ENCODE data around the gene LRRC61.
A peak's percentile ranks its signal among the peaks of the same experiment; 100 is the strongest.

The LRRC61 gene

DNA sequence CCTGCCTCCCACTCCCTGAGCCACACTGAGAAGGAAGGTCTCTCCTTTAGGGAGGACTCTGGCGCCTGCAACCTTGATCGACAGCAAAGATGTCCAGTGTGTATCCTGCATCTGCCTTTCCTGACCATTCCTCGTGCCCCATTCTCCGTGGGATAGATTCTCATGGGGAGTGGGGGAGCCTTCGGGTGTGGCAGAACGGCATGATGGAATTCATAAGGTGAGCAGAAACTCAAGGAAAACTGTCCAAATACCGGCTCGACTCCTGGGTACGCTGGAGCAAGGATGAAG, 18.9 kb downstream of the LRRC61 start:
- Histone ChIP-seq H3K4me3 (ENCODE audit: low read depth, low read length) (peak overlapping the region; percentile 42), H3K79me2 (no peaks in the 10 kb centered on the region), H3K27ac (peak overlapping the region; percentile 37), H3K36me3 (ENCODE audit: control insufficient read depth, insufficient read depth, low read length) (no peaks in the 10 kb centered on the region), H3K4me2 (ENCODE audit: low read length) (peak overlapping the region; percentile 62), H3K9ac (no peak overlapping the region), H3K27me3 (ENCODE audit: control insufficient read depth, insufficient read depth, low read length) (no peaks in the 10 kb centered on the region), H2AFZ (peak overlapping the region; percentile 72), H3K4me1 (peaks cover 14% of the 10 kb centered on the region), H3K9me3 (ENCODE audit: control insufficient read depth, low read length) (no peaks in the 10 kb centered on the region)
- TF ChIP-seq, protein P1, sequence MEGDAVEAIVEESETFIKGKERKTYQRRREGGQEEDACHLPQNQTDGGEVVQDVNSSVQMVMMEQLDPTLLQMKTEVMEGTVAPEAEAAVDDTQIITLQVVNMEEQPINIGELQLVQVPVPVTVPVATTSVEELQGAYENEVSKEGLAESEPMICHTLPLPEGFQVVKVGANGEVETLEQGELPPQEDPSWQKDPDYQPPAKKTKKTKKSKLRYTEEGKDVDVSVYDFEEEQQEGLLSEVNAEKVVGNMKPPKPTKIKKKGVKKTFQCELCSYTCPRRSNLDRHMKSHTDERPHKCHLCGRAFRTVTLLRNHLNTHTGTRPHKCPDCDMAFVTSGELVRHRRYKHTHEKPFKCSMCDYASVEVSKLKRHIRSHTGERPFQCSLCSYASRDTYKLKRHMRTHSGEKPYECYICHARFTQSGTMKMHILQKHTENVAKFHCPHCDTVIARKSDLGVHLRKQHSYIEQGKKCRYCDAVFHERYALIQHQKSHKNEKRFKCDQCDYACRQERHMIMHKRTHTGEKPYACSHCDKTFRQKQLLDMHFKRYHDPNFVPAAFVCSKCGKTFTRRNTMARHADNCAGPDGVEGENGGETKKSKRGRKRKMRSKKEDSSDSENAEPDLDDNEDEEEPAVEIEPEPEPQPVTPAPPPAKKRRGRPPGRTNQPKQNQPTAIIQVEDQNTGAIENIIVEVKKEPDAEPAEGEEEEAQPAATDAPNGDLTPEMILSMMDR (IDR thresholded peaks at IDR 0.05), result no peak

DNA sequence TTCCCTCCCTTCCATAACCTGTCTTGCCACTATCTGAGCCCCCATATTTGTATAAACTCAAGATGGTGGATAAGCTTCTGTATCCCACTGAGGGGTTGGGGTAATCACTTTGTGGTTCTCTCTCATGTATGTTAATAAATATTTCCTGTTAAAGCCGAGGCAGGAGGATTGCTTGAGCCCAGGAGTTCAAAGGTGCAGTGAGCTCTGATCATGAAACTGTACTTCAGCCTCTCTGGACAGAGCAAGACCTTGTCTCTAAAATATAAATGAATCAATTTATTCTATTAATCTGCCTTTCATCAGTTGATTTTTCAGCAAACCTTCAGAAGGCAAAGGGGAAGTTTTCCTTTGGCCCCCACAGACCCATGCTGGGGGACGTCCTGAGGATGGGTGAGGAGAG, 20.1 kb downstream of the LRRC61 start:
- peaks cover 14% of the 10 kb centered on the region for H3K4me1 ChIP-seq
- TF ChIP-seq, protein P1 (IDR thresholded peaks at IDR 0.05), result no peak
- H3K27me3 ChIP-seq (ENCODE audit: control insufficient read depth, insufficient read depth, low read length), result no peaks in the 10 kb centered on the region

DNA sequence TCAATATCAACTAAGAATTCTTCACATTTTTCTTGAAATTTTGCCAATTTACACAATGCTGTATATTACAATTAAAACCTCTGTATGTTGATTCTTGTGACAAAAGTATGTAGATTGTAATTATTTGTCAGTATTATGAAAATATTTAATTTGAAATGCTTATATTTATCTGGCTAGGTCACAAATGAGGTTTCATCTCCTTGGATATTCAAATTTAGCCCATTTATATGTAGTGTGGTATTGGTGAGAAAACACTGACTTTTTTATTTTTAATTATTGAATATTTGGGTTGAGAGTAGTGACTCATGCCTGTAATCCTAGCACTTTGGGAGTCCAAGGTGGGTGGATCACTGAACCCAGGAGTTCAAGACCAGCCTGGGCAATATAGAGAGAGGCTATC, 21.1 kb downstream of the LRRC61 start:
- Histone ChIP-seq H3K9me3 (ENCODE audit: control insufficient read depth, low read length) (no peaks in the 10 kb centered on the region), H3K9ac (no peak overlapping the region), H2AFZ (no peak overlapping the region), H3K4me1 (peaks cover 10% of the 10 kb centered on the region), H3K36me3 (ENCODE audit: control insufficient read depth, insufficient read depth, low read length) (no peaks in the 10 kb centered on the region), H3K79me2 (no peaks in the 10 kb centered on the region), H3K4me3 (ENCODE audit: low read depth, low read length) (no peak overlapping the region), H3K27ac (no peak overlapping the region), H3K27me3 (ENCODE audit: control insufficient read depth, insufficient read depth, low read length) (no peaks in the 10 kb centered on the region), H3K4me2 (ENCODE audit: low read length) (no peak overlapping the region)
- TF ChIP-seq, protein P1 (IDR thresholded peaks at IDR 0.05), result no peak

More for the DNA sequence above, 20.1 kb downstream of the LRRC61 start:
- Histone ChIP-seq H3K27ac (no peak overlapping the region), H2AFZ (no peak overlapping the region), H3K4me3 (ENCODE audit: low read depth, low read length) (no peak overlapping the region), H3K79me2 (no peaks in the 10 kb centered on the region), H3K9me3 (ENCODE audit: control insufficient read depth, low read length) (no peaks in the 10 kb centered on the region), H3K9ac (no peak overlapping the region), H3K36me3 (ENCODE audit: control insufficient read depth, insufficient read depth, low read length) (no peaks in the 10 kb centered on the region), H3K4me2 (ENCODE audit: low read length) (no peak overlapping the region)

DNA sequence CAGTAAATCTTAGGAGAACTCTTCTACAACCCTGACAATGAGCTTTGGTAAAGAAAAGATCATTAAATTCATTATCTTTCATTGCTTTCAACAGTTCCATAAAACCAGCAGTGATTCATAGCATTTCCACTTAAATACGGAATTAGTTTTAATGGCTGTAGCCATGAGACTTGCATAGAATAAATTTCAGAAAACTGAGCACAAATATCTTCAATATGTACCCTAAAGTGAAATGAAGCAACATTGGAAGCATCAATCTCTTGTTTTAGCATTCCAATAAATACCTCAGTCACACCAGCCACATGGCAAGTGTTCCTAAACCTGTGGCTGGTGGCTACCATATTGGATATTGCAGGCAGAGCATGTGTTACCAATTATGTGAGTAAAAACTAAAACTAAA, 21.9 kb downstream of the LRRC61 start:
- H3K4me2 ChIP-seq (ENCODE audit: low read length), result no peak overlapping the region
- no peaks in the 10 kb centered on the region for H3K79me2 ChIP-seq
- no peak overlapping the region for H3K4me3 ChIP-seq (ENCODE audit: low read depth, low read length)
- H3K27ac ChIP-seq, result no peak overlapping the region
- no peak overlapping the region for H3K9ac ChIP-seq
- no peaks in the 10 kb centered on the region for H3K27me3 ChIP-seq (ENCODE audit: control insufficient read depth, insufficient read depth, low read length)
- H3K36me3 ChIP-seq (ENCODE audit: control insufficient read depth, insufficient read depth, low read length), result no peaks in the 10 kb centered on the region
- H3K4me1 ChIP-seq, result peaks cover 3% of the 10 kb centered on the region
- TF ChIP-seq, protein P1 (IDR thresholded peaks at IDR 0.05), result no peak
- H2AFZ ChIP-seq, result no peak overlapping the region
- H3K9me3 ChIP-seq (ENCODE audit: control insufficient read depth, low read length), result no peaks in the 10 kb centered on the region

DNA sequence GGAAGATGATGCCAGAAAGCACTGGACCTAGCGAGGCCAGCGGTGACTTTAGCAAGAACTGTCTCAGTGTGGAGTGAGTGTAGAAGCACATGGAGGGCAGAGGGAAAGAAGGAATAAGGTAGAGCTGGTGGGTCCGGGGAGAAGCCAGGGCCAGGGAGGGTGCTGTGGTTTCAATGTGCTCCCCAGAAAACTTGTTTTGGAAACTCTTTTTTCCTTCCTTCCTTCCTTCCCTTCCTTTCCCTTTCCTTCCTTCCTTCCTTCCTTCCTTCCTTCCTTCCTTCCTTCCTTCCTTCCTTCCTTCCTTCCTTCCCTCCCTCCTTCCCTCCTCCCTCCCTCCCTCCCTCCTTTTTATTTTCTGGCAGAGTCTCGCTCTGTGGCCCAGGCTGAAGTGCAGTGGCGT, 23.8 kb downstream of the LRRC61 start:
- TF ChIP-seq, protein P1 (IDR thresholded peaks at IDR 0.05), result no peak
- Histone ChIP-seq H3K36me3 (ENCODE audit: control insufficient read depth, insufficient read depth, low read length) (no peaks in the 10 kb centered on the region), H3K4me3 (ENCODE audit: low read depth, low read length) (no peak overlapping the region), H3K9ac (no peak overlapping the region), H3K27me3 (ENCODE audit: control insufficient read depth, insufficient read depth, low read length) (no peaks in the 10 kb centered on the region), H3K27ac (no peak overlapping the region), H3K4me2 (ENCODE audit: low read length) (no peak overlapping the region), H3K4me1 (peaks cover 3% of the 10 kb centered on the region), H3K9me3 (ENCODE audit: control insufficient read depth, low read length) (no peaks in the 10 kb centered on the region), H3K79me2 (no peaks in the 10 kb centered on the region), H2AFZ (no peak overlapping the region)
